Peyer's patch (tissue), 4 donors: Measurements from ENCODE around the gene RRP15. TPM values are rescaled to one million over a fixed set of nuclear protein-coding genes. Genes with fewer than 3 reads are reported as not detected.

ENCODE experiments used
- DNase-seq, 3 donors: peaks; one replicate each; pipeline ENCODE4 v3.0.0-alpha.2; 2017 to 2019
- H3K27ac ChIP-seq, 4 donors: fragments of 200-600 bp; sonication (generic); one replicate each; pipeline ENCODE4 v1.5.1; 2016 to 2019
- H3K27me3 ChIP-seq, 2 donors: fragments of 200-600 bp; sonication (generic); one replicate each; pipeline ENCODE4 v1.5.1; 2019
- H3K36me3 ChIP-seq, 3 donors: fragments of 200-600 bp; sonication (generic); one replicate each; pipeline ENCODE4 v1.5.1; 2016 to 2019
- H3K4me1 ChIP-seq, 4 donors: fragments of 200-600 bp; sonication (generic); one replicate each; pipeline ENCODE4 v1.5.1; 2016 to 2019
- H3K4me3 ChIP-seq, 4 donors: fragments of 200-600 bp; sonication (generic); 1 replicate in 3 of 4; 2 replicates in 1 of 4; pipeline ENCODE4 v1.5.1; 2016 to 2019; ENCODE audit warnings: mild to moderate bottlenecking in 1 of 4
- H3K9me3 ChIP-seq, 4 donors: fragments of 200-600 bp; sonication (generic); one replicate each; pipeline ENCODE4 v1.5.1; 2016 to 2019; ENCODE audit warnings: mild to moderate bottlenecking in 1 of 4
- POLR2A ChIP-seq, 2 donors: fragments of 450-650 bp; IDR thresholded peaks; one replicate each; pipeline ENCODE4 v1.5.1; 2017; ENCODE audit warnings: antibody characterized with exemption in 2 of 2, mild to moderate bottlenecking in 2 of 2, moderate library complexity in 2 of 2
- total RNA-seq, 4 donors: library from RNA; depleted of rRNA; stranded (reverse); fragments of >200 nt; gene quantifications; one replicate each; pipeline ENCODE4 v1.1.0, GENCODE V29; 2016
- TF ChIP-seq, protein P1 (sequence below), 6 experiments: fragments of 450-650 bp in 4 of 6; fragments of 200-600 bp in 2 of 6; sonication (generic) in 1 of 6; IDR thresholded peaks; one replicate each; pipeline ENCODE4 v1.5.1; 2017 to 2019; ENCODE audit warnings: antibody characterized with exemption in 6 of 6, mild to moderate bottlenecking in 3 of 6, moderate library complexity in 1 of 6

The RRP15 gene
- total RNA-seq, 4 donors from 2014 or later, result 2.1 to 8.3 (median 2.5) TPM

DNA sequence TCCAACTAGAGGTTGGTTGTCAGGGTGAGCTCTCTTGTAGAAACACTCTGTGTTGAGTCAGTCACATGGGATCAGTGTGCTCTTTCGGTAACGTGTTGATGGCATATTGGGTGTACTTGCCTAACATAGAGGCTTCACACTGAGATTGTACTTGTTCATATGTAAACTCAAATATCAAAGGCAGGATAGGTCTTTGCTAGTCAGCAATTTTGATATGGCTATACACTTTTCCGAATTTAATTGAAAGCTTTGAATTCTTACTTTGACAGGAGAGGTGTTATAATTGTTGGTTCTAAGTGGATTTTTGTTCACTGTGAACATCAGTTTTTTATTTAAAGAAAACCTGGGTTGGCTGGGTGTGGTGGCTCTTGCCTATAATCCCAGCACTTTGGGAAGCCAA is 43.7 kb downstream of the RRP15 start:
- Histone ChIP-seq H3K9me3 (no peaks in the 10 kb centered on the region), H3K4me3 (no peak overlapping the region), H3K27ac (no peak overlapping the region), H3K36me3 (peaks cover 0 to 6% (median 0%) of the 10 kb centered on the region in 3 donors), H3K4me1 (no peaks in the 10 kb centered on the region), H3K27me3 (no peaks in the 10 kb centered on the region)
- DNase-seq, result no peak
- TF ChIP-seq, protein P1, sequence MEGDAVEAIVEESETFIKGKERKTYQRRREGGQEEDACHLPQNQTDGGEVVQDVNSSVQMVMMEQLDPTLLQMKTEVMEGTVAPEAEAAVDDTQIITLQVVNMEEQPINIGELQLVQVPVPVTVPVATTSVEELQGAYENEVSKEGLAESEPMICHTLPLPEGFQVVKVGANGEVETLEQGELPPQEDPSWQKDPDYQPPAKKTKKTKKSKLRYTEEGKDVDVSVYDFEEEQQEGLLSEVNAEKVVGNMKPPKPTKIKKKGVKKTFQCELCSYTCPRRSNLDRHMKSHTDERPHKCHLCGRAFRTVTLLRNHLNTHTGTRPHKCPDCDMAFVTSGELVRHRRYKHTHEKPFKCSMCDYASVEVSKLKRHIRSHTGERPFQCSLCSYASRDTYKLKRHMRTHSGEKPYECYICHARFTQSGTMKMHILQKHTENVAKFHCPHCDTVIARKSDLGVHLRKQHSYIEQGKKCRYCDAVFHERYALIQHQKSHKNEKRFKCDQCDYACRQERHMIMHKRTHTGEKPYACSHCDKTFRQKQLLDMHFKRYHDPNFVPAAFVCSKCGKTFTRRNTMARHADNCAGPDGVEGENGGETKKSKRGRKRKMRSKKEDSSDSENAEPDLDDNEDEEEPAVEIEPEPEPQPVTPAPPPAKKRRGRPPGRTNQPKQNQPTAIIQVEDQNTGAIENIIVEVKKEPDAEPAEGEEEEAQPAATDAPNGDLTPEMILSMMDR (IDR thresholded peaks at IDR 0.05), result no peak
- no peak for TF ChIP-seq POLR2A (IDR thresholded peaks at IDR 0.05)

DNA sequence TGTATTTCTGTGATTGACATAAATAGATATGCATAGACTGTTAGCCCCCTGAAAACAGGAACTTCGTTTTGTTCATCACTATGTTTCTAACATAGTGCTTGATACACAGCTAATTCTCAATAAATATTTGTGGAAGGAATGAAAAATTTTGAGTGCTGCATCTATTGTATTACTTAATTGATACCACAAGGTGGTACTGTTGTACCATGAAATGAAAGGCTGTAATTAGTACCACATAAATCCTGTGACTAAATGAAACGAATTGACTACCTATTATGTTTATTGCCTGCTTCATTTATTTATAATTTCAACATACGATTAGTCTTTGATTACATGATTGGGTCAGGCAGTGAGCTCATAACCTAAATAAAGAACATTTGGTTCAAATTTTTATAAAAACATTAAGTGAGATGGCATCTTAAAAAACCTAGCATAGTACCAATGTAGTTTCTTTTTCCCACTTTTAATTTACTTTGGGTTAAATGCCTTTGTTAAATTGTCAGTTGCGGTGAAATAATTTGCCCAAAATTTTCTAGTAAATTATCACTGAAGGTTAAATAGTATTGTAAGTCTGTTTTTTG is 45.0 kb downstream of the RRP15 start:
- Histone ChIP-seq H3K4me3 (no peak overlapping the region), H3K9me3 (no peaks in the 10 kb centered on the region), H3K4me1 (no peaks in the 10 kb centered on the region), H3K36me3 (no peaks in the 10 kb centered on the region), H3K27me3 (no peaks in the 10 kb centered on the region), H3K27ac (no peak overlapping the region)
- DNase-seq, result no peak
- TF ChIP-seq, protein P1 (IDR thresholded peaks at IDR 0.05), result peak in 5 of 6 experiments; percentile 28 to 85 (median 70)
- TF ChIP-seq POLR2A (IDR thresholded peaks at IDR 0.05), result no peak

GRCh38 chr1:218332416-218332815 is 47.3 kb downstream of the RRP15 start:
- no peaks in the 10 kb centered on the region for H3K36me3 ChIP-seq
- no peaks in the 10 kb centered on the region for H3K4me1 ChIP-seq
- no peak overlapping the region for H3K27ac ChIP-seq
- no peaks in the 10 kb centered on the region for H3K27me3 ChIP-seq
- TF ChIP-seq, protein P1 (IDR thresholded peaks at IDR 0.05), result no peak
- TF ChIP-seq POLR2A (IDR thresholded peaks at IDR 0.05), result no peak
- H3K4me3 ChIP-seq, result no peak overlapping the region
- DNase-seq, result no peak
- no peaks in the 10 kb centered on the region for H3K9me3 ChIP-seq

GRCh38 chr1:218336328-218336727 is 51.2 kb downstream of the RRP15 start:
- TF ChIP-seq, protein P1 (IDR thresholded peaks at IDR 0.05), result no peak
- no peak for TF ChIP-seq POLR2A (IDR thresholded peaks at IDR 0.05)

DNA sequence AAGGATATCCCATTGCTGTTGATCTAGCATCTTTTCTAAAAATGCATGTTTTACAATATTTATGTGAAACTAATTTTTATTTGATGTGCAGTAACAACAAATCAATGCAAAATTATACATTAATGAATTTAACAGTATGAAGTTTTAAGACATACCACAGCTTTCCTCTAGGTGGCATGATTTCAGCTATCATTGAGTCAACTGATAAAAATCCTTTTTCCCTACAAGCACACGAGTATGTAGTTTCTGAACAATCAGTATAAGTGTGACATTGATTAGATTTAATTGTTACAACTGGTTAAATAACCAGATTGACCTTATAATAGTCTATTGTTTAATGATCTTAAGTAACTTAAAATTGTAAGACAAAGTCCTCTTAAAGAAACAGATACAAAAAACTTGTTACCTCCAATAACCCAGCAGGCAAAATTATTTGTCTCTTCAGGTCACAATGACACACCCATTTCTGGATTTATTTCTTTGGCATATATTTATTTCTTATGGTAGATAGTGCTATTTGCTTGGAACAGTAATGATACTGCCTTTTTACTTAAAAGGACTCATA is 54.3 kb downstream of the RRP15 start:
- H3K9me3 ChIP-seq, result no peaks in the 10 kb centered on the region
- TF ChIP-seq, protein P1 (IDR thresholded peaks at IDR 0.05), result peak; percentile 17 to 65 (median 54)
- no peak for TF ChIP-seq POLR2A (IDR thresholded peaks at IDR 0.05)
- H3K4me1 ChIP-seq, result no peaks in the 10 kb centered on the region
- H3K4me3 ChIP-seq, result no peak overlapping the region
- H3K27ac ChIP-seq, result no peak overlapping the region
- DNase-seq, result no peak
- H3K27me3 ChIP-seq, result no peaks in the 10 kb centered on the region
- no peaks in the 10 kb centered on the region for H3K36me3 ChIP-seq

More at GRCh38 chr1:218336328-218336727, 51.2 kb downstream of the RRP15 start:
- Histone ChIP-seq H3K27ac (no peak overlapping the region), H3K9me3 (no peaks in the 10 kb centered on the region), H3K4me3 (no peak overlapping the region), H3K36me3 (no peaks in the 10 kb centered on the region), H3K4me1 (no peaks in the 10 kb centered on the region), H3K27me3 (no peaks in the 10 kb centered on the region)
- DNase-seq, result no peak
